GM15510 (cell line): ENCODE results near the gene SPATA9.

Experiments used
- POLR2A ChIP-seq: IDR thresholded peaks from 3 replicates; pipeline ENCODE4 v1.6.1; 2011; ENCODE audit warnings: borderline replicate concordance; ENCODE audit not compliant: insufficient read length; ENCODE audit errors: extremely low read depth

SPATA9 gene

GRCh38 chr5:95682891-95683290 is at the start of gene SPATA9:
Gene SPATA9 (minus strand): TSS chr5:95682991. CDS start chr5:95682854, 137 bp downstream.
- TF ChIP-seq POLR2A, result no peak

DNA sequence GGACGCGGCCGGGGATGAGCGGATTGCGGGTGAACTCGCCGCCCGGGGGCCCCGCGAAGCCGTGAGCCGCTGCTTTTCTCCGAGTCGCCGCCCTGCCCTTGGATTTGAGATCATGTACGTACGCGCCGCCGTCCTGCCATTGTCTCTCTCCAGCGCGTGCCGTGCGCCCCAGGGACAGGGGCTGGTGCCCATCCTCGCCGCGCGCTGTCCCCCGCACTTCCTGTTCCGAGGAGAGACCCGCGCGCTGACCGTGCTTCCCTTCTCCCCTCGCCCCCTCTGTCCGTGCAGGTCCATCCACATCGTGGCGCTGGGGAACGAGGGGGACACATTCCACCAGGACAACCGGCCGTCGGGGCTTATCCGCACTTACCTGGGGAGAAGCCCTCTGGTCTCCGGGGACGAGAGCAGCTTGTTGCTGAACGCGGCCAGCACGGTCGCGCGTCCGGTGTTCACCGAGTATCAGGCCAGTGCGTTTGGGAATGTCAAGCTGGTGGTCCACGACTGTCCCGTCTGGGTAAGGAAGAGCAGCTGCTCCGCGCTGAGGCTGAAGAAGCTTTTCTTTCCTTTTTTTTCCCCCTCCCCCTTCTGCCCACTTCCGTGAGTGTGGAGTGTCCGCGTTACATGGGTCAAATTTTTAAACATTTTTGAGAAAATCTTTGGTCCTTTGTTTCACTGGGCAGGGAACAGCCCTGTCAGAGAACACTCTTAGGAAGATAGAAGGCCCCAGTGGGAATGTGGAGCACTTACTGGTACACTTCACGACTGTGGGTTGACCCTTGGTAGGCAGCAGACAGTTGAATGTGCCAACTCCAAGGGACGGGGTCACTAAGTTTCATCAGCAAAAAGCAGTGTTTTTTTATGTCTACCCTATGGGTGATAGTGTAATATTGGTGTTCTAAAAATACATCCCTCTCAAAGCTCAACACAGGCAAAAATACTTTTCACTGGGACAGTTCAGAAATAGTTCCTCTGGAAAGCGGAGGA is 49.1 kb upstream of the SPATA9 start:
- TF ChIP-seq POLR2A, result no peak

GRCh38 chr5:95730730-95731570 is 48.2 kb upstream of the SPATA9 start, which contains the start of gene RHOBTB3:
Gene RHOBTB3 (plus strand): TSS chr5:95731336. CDS start chr5:95731683, 347 bp downstream.
- TF ChIP-seq POLR2A, result peak; percentile 30

- TF ChIP-seq POLR2A, result no peak
These were observed 47.4 kb upstream of the SPATA9 start for GRCh38 chr5:95730011-95730700.

DNA sequence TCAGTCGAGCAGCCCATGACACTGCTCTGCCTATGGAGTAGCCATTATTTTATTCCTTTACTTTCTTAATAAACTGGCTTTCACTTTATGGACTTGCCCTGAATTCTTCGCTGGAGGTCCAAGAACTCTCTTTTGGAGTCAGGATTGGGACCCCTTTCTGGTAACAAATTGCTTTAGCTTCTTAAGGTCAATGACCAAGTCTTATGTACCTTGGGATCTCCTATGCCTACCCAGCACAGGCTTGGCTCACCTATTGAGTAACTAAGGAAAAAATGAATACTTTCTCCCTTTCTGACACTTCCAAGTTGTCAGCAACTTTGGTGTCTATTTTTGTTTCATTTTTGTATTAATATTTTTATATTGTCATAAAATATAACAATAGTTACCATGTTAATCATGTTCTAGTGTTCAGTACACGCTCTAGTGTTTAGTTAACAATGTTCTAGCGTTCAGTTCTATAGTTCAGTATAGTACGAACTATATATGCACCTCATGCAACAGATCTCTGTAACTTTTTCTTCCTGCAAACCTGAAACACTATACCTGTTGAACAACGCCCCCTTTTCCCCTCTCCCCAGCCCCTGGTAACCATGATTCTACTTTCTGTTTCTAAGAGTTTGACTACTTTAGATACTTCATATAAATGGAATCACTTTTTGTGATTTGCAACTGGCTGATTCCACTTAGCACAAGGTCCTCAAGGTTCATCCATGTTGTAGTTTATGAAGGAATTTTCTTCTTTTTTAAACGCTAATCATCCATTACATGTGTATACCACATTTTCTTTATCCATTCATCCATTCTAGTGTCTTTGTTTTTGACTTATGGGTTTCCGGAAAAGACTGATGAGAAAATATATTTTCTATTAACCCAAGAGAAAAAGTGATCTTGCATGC is 46.6 kb upstream of the SPATA9 start:
- no peak for TF ChIP-seq POLR2A

- no peak for TF ChIP-seq POLR2A
These were observed 45.8 kb upstream of the SPATA9 start for GRCh38 chr5:95728494-95729114.

DNA sequence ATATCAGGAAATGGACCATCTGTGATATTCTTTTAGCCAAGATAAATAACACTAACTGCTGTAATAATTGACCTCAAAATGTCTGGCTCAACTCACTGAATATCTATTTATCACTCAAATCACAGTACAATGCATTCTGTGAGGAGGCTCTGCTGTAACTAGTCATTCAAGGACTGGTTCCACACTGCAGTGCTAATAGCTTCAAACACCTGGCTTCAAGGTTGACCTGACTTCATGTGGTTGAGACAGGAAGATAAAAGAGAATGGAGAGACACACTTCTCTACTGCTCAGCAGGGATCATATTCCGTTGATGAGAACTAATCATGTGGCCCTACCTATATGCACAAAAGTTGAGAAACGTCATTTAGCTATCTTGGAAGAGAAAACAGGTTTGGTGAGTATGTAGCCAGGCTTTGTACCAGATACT is 45.0 kb upstream of the SPATA9 start:
- TF ChIP-seq POLR2A, result no peak

GRCh38 chr5:95726811-95727763 is 44.3 kb upstream of the SPATA9 start:
- no peak for TF ChIP-seq POLR2A

- TF ChIP-seq POLR2A, result no peak
These were observed 43.4 kb upstream of the SPATA9 start for GRCh38 chr5:95725937-95726810.

GRCh38 chr5:95725071-95725820 is 42.5 kb upstream of the SPATA9 start:
- no peak for TF ChIP-seq POLR2A
